H1 (cell line): Measurements from ENCODE around the gene PIK3C2G. TPM values are rescaled to one million over a fixed set of nuclear protein-coding genes. Genes with fewer than 3 reads are reported as not detected.

Source experiments
- CTCF ChIA-PET: fragments of 300-600 bp; sonication (Branson Sonifier 250); formaldehyde crosslinking; loops from one replicate; lab custom pipeline; 2021; ENCODE audit not compliant: partially characterized antibody; lab: Charles Lee
- POLR2A ChIA-PET: fragments of 300-600 bp; sonication (Branson Sonifier 250); formaldehyde crosslinking; loops from one replicate; lab custom pipeline; 2021; ENCODE audit warnings: inconsistent platforms; ENCODE audit not compliant: partially characterized antibody; lab: Charles Lee
- DNase-seq, 2 experiments: peaks; one replicate each; pipeline versions ENCODE4 v3.0.0 to v3.0.0-alpha.2; 2010 to 2022; ENCODE audit warnings: low spot score in 2 of 2, low read depth in 1 of 2, mixed read lengths in 1 of 2
- FAIRE-seq: peaks from 2 replicates; lab custom pipeline; 2011; peaks lifted over from hg19 to GRCh38; lab: Jason Lieb, UNC
- H2AFZ ChIP-seq: 2 replicates; pipeline ENCODE4 v1.8.1; 2012; ENCODE audit warnings: low read length, inconsistent platforms
- H2AK5ac ChIP-seq: 2 replicates; pipeline ENCODE4 v1.6.1; 2013; ENCODE audit warnings: low read depth, low read length
- H2BK120ac ChIP-seq: replicated peaks from 2 replicates; pipeline ENCODE3; 2013; ENCODE audit warnings: low read depth, low read length, inconsistent platforms
- H2BK12ac ChIP-seq: 2 replicates; pipeline ENCODE4 v1.6.1; 2013; ENCODE audit warnings: low read depth, low read length
- H2BK15ac ChIP-seq: 2 replicates; pipeline ENCODE4 v1.6.1; 2013; ENCODE audit warnings: low read length
- H2BK20ac ChIP-seq: 2 replicates; pipeline ENCODE4 v1.6.1; 2013; ENCODE audit warnings: low read length
- H2BK5ac ChIP-seq: 2 replicates; pipeline ENCODE4 v1.6.1; 2013; ENCODE audit warnings: low read depth, low read length
- H3K14ac ChIP-seq: 2 replicates; pipeline ENCODE4 v1.6.1; 2013; ENCODE audit warnings: inconsistent platforms; ENCODE audit not compliant: insufficient read length
- H3K18ac ChIP-seq: 2 replicates; pipeline ENCODE4 v1.6.1; 2013; ENCODE audit warnings: low read length; ENCODE audit errors: extremely low read depth
- H3K23ac ChIP-seq: 2 replicates; pipeline ENCODE4 v1.6.1; 2013; ENCODE audit warnings: inconsistent platforms; ENCODE audit not compliant: insufficient read length
- H3K23me2 ChIP-seq: 2 replicates; pipeline ENCODE4 v1.6.1; 2013; ENCODE audit warnings: low read depth, low read length
- H3K27ac ChIP-seq: 2 replicates; pipeline ENCODE4 v1.6.1; 2011; ENCODE audit warnings: low read depth, low read length, inconsistent platforms
- H3K27me3 ChIP-seq, 4 experiments: replicated peaks in 1 of 4; 1 replicate in 1 of 4; 2 replicates in 3 of 4; pipeline versions ENCODE4 v1.6.1 to v1.8.1; 2011 to 2013; ENCODE audit warnings: low read length in 3 of 4, mild to moderate bottlenecking in 3 of 4, inconsistent platforms in 2 of 4, mixed read lengths in 2 of 4, moderate library complexity in 1 of 4; ENCODE audit not compliant: control insufficient read depth in 3 of 4, insufficient read depth in 3 of 4; ENCODE audit errors: extremely low read depth in 1 of 4
- H3K36me3 ChIP-seq, 4 experiments: 2 replicates each; pipeline versions ENCODE4 v1.6.1 to v1.8.1; 2011 to 2013; ENCODE audit warnings: mild to moderate bottlenecking in 4 of 4, low read length in 3 of 4, moderate library complexity in 2 of 4, control low read depth in 1 of 4, inconsistent platforms in 1 of 4; ENCODE audit not compliant: insufficient read depth in 4 of 4, control insufficient read depth in 2 of 4
- H3K4ac ChIP-seq: replicated peaks from 2 replicates; pipeline ENCODE3; 2013; ENCODE audit warnings: low read length, low read depth, mixed read lengths, inconsistent platforms; ENCODE audit not compliant: insufficient read length
- H3K4me1 ChIP-seq, 4 experiments: replicated peaks in 1 of 4; 1 replicate in 1 of 4; 2 replicates in 3 of 4; pipeline versions ENCODE4 v1.6.1 to v1.8.1; 2011 to 2013; ENCODE audit warnings: low read length in 3 of 4, inconsistent platforms in 2 of 4, mixed read lengths in 1 of 4; ENCODE audit not compliant: insufficient read depth in 4 of 4, control insufficient read depth in 3 of 4
- H3K4me2 ChIP-seq, 2 experiments: 2 replicates each; pipeline versions ENCODE4 v1.6.1 to v1.8.1; 2011 to 2013; ENCODE audit warnings: low read depth in 2 of 2, low read length in 2 of 2, control low read depth in 1 of 2, inconsistent platforms in 1 of 2, mild to moderate bottlenecking in 1 of 2; ENCODE audit not compliant: insufficient read depth in 1 of 2
- H3K4me3 ChIP-seq, 4 experiments: fragments of 200-600, 300-600 bp in 1 of 4; sonication (generic), shearing (Covaris generic), sonication (Bioruptor Twin) in 1 of 4; 2 replicates each; pipeline versions ENCODE4 v1.5.1 to v1.8.1; 2011 to 2016; ENCODE audit warnings: low read length in 4 of 4, low read depth in 3 of 4, control low read depth in 2 of 4, inconsistent platforms in 2 of 4, mild to moderate bottlenecking in 2 of 4, mixed read lengths in 1 of 4, moderate library complexity in 1 of 4; ENCODE audit not compliant: insufficient read depth in 2 of 4; ENCODE audit errors: extremely low read depth in 1 of 4
- H3K56ac ChIP-seq: replicated peaks from 2 replicates; pipeline ENCODE3; 2013; ENCODE audit warnings: low read depth, mild to moderate bottlenecking, mixed read lengths, low read length, inconsistent platforms; ENCODE audit not compliant: insufficient read length
- H3K79me1 ChIP-seq: 2 replicates; pipeline ENCODE4 v1.6.1; 2013; ENCODE audit warnings: low read depth, low read length, control low read depth
- H3K79me2 ChIP-seq, 2 experiments: 2 replicates each; pipeline versions ENCODE4 v1.6.1 to v1.8.1; 2012 to 2013; ENCODE audit warnings: low read length in 2 of 2, mild to moderate bottlenecking in 2 of 2, inconsistent platforms in 1 of 2; ENCODE audit not compliant: insufficient read depth in 2 of 2, control insufficient read depth in 1 of 2
- H3K9ac ChIP-seq, 4 experiments: replicated peaks in 1 of 4; 1 replicate in 1 of 4; 2 replicates in 3 of 4; pipeline versions ENCODE4 v1.6.1 to v1.8.1; 2011 to 2013; ENCODE audit warnings: low read depth in 3 of 4, low read length in 3 of 4, control low read depth in 2 of 4, mild to moderate bottlenecking in 2 of 4, moderate library complexity in 2 of 4, inconsistent platforms in 1 of 4; ENCODE audit errors: extremely low read depth in 1 of 4
- H3K9me3 ChIP-seq, 2 experiments: 2 replicates each; pipeline versions ENCODE4 v1.6.1 to v1.8.1; 2012 to 2013; ENCODE audit warnings: mild to moderate bottlenecking in 2 of 2, moderate library complexity in 2 of 2, control low read depth in 1 of 2, inconsistent platforms in 1 of 2, low read depth in 1 of 2, low read length in 1 of 2, mixed read lengths in 1 of 2; ENCODE audit not compliant: insufficient read depth in 2 of 2
- H4K20me1 ChIP-seq, 2 experiments: replicated peaks in 1 of 2; 2 replicates each; pipeline versions ENCODE3 to v1.8.1; 2011 to 2013; ENCODE audit warnings: inconsistent platforms in 2 of 2, low read length in 2 of 2, mild to moderate bottlenecking in 1 of 2; ENCODE audit not compliant: insufficient read depth in 2 of 2, control insufficient read depth in 1 of 2
- H4K5ac ChIP-seq: 2 replicates; pipeline ENCODE4 v1.6.1; 2013; ENCODE audit warnings: low read length, low read depth, mixed read lengths, inconsistent platforms; ENCODE audit not compliant: insufficient read length
- H4K8ac ChIP-seq: 2 replicates; pipeline ENCODE4 v1.8.0; 2013; ENCODE audit warnings: mild to moderate bottlenecking, moderate library complexity, low read length, inconsistent platforms; ENCODE audit not compliant: insufficient read depth; ENCODE audit errors: extremely low read depth
- H4K91ac ChIP-seq: replicated peaks from 2 replicates; pipeline ENCODE3; 2013; ENCODE audit warnings: low read length, mixed read lengths, inconsistent platforms; ENCODE audit not compliant: insufficient read length
- CBX5 ChIP-seq: fragments of 300-800, 300-1000 bp; sonication (generic); IDR thresholded peaks from 2 replicates; pipeline ENCODE4 v1.7.1; 2016; ENCODE audit warnings: antibody characterized with exemption, low read length, low read depth
- KDM1A ChIP-seq: fragments of 200-600, 300-600 bp; sonication (generic); IDR thresholded peaks from 2 replicates; pipeline ENCODE4 v1.7.1; 2016; ENCODE audit warnings: mild to moderate bottlenecking, low read length, borderline replicate concordance
- MAFK ChIP-seq: IDR thresholded peaks from 2 replicates; pipeline ENCODE4 v1.6.1; 2012; ENCODE audit warnings: low read depth, mild to moderate bottlenecking, improper control_type of control experiment, low read length
- POLR2A ChIP-seq, 2 experiments: IDR thresholded peaks; 1 replicate in 1 of 2; 2 replicates in 1 of 2; pipeline ENCODE4 v1.6.1; 2011; ENCODE audit warnings: low read depth in 2 of 2, low read length in 2 of 2, mild to moderate bottlenecking in 2 of 2; ENCODE audit errors: control extremely low read depth in 1 of 2
- POU5F1 ChIP-seq: IDR thresholded peaks from 2 replicates; pipeline ENCODE4 v1.6.1; 2011; ENCODE audit warnings: low read depth, mild to moderate bottlenecking, low read length, moderate library complexity
- SIRT6 ChIP-seq: IDR thresholded peaks from one replicate; pipeline ENCODE4 v1.7.1; 2012; ENCODE audit warnings: low read length, inconsistent platforms
- TCF12 ChIP-seq: IDR thresholded peaks from 2 replicates; pipeline ENCODE4 v1.6.1; 2011; ENCODE audit warnings: low read depth, mild to moderate bottlenecking, low read length
- TEAD4 ChIP-seq: IDR thresholded peaks from 2 replicates; pipeline ENCODE4 v1.6.1; 2012; ENCODE audit warnings: low read depth, low read length, inconsistent platforms, mixed read lengths
- YY1 ChIP-seq: IDR thresholded peaks from 2 replicates; pipeline ENCODE4 v1.6.1; 2011; ENCODE audit warnings: low read depth, mild to moderate bottlenecking, low read length
- WGBS, 2 experiments: shearing (Covaris generic) in 1 of 2; methylation state at CpG; one replicate each; pipeline versions ENCODE4 v1.1.6 to v1.1.7; 2013 to 2015; ENCODE audit warnings: low lambda C conversion rate in 2 of 2, mixed read lengths in 2 of 2, inconsistent platforms in 1 of 2, low coverage in 1 of 2, missing lambda C conversion rate in 1 of 2; ENCODE audit not compliant: insufficient replicate concordance in 2 of 2, insufficient coverage in 1 of 2, insufficient read length in 1 of 2; ENCODE audit errors: extremely low coverage in 1 of 2, missing lambda C conversion rate in 1 of 2; 5-methylcytosine and 5-hydroxymethylcytosine counted together
- polyA plus RNA-seq, 7 experiments: library from polyadenylated mRNA; depleted of rRNA in 3 of 7; stranded (reverse) in 5 of 7; unstranded in 2 of 7; fragments of >200 nt in 5 of 7; fragments of 200-250 nt in 2 of 7; gene quantifications; 1 replicate in 5 of 7; 2 replicates in 1 of 7; 4 replicates in 1 of 7; pipeline versions ENCODE4 v1.2.1 to v1.2.3, GENCODE V29; 2011 to 2013; ENCODE audit warnings: missing spikeins in 2 of 7, mixed read lengths in 2 of 7
- total RNA-seq: library from RNA; stranded (reverse); fragmentation: NEBNext Ultra II Directional; extraction: Animal tissue kit (Norgen Biotek cat#: 25700); gene quantifications from 2 replicates; pipeline ENCODE4 v1.2.1, GENCODE V29; 2021
- TF ChIP-seq, protein P1 (sequence below): IDR thresholded peaks from 2 replicates; pipeline ENCODE4 v1.6.1; 2011; ENCODE audit warnings: low read length, improper control_type of control experiment

PIK3C2G gene
- total and polyA plus RNA-seq, 2 of the 8 experiments (the other 6 are each of a cell fraction or from before 2014, with no cell fraction given), result not detected

DNA sequence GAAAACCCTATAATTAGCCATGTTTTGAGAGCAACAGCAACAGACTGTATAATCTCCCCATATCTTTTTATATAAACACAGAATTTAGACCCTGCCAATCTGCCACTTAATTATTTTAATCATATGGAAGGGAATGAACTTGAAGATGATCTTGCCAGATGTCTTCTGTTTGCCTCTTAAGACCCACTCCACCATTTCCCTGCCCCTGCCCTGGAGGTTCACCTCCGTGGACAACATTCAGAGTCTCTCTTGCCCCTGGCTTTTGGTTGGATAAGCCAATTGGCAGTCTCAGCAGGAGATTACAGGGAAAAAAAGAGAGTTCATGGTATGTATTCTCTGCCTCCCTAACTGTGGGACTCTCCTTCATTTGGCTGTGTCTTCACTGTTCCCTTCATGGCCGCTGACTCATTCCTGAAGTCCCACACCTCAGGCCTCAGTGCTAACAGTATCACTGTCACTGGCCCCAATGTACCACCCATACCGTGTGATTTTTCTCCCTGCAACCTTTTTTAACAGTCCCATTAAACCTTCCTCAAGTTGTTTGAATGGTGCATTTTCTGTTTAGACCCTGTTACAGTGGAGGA lies 184.8 kb downstream of the PIK3C2G start:
- no peak overlapping the region for H3K4me3 ChIP-seq
- no peaks in the 10 kb centered on the region for H3K27me3 ChIP-seq
- H3K4me2 ChIP-seq, result no peak overlapping the region
- H3K79me2 ChIP-seq, result no peaks in the 10 kb centered on the region
- no peak overlapping the region for H4K91ac ChIP-seq
- H2BK5ac ChIP-seq, result no peak overlapping the region
- peaks cover 0 to 4% (median 0%) of the 10 kb centered on the region in 4 experiments; a peak in 2 of 7 replicates for H3K4me1 ChIP-seq
- no peaks in the 10 kb centered on the region for H3K23me2 ChIP-seq
- TF ChIP-seq POU5F1 (no peak), POLR2A (IDR thresholded peaks at IDR 0.05; ENCODE audit: control extremely low read depth in 1 of 2, low read depth in 2 of 2, low read length in 2 of 2) (no peak), TCF12 (no peak), SIRT6 (no peak), TEAD4 (no peak), YY1 (no peak), KDM1A (no peak), CBX5 (no peak), MAFK (no peak)
- TF ChIP-seq, protein P1, sequence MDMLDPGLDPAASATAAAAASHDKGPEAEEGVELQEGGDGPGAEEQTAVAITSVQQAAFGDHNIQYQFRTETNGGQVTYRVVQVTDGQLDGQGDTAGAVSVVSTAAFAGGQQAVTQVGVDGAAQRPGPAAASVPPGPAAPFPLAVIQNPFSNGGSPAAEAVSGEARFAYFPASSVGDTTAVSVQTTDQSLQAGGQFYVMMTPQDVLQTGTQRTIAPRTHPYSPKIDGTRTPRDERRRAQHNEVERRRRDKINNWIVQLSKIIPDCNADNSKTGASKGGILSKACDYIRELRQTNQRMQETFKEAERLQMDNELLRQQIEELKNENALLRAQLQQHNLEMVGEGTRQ, result no peak
- FAIRE-seq (no peak), DNase-seq (no peak)
- H3K9me3 ChIP-seq, result no peaks in the 10 kb centered on the region
- H3K36me3 ChIP-seq, result no peaks in the 10 kb centered on the region
- H4K8ac ChIP-seq, result no peak overlapping the region
- 74% methylated on average over 3 of the region's 3 CpGs; no CpG with 5 or more reads in 1 of the 2 experiments for WGBS, 2 experiments
- no peak overlapping the region for H3K14ac ChIP-seq
- CTCF ChIA-PET, result no interaction called here
- no peak overlapping the region for H3K18ac ChIP-seq
- no peak overlapping the region; a peak in 1 of 7 replicates for H3K9ac ChIP-seq
- POLR2A ChIA-PET, result no interaction called here
- no peak overlapping the region for H4K5ac ChIP-seq
- no peak overlapping the region for H3K4ac ChIP-seq
- no peak overlapping the region for H3K27ac ChIP-seq
- no peak overlapping the region for H3K23ac ChIP-seq
- no peaks in the 10 kb centered on the region for H3K79me1 ChIP-seq
- H2BK15ac ChIP-seq, result no peak overlapping the region
- H2BK20ac ChIP-seq, result no peak overlapping the region
- H2BK120ac ChIP-seq, result no peak overlapping the region
- H3K56ac ChIP-seq, result no peak overlapping the region
- H2AK5ac ChIP-seq, result no peak overlapping the region
- H2AFZ ChIP-seq, result peak overlapping the region; percentile 78
- no peaks in the 10 kb centered on the region for H4K20me1 ChIP-seq
- H2BK12ac ChIP-seq, result no peak overlapping the region
